HEK293 (cell line): Measurements from ENCODE around the gene MRPL46.

ENCODE experiments used
- CTCF ChIA-PET: fragments of 350-600 bp; formaldehyde crosslinking; extraction: SDS; loops from one replicate; lab custom pipeline; 2021; ENCODE audit warnings: antibody characterized with exemption; lab: Yijun Ruan, JAX
- POLR2A ChIA-PET: fragments of 300-600 bp; formaldehyde crosslinking; extraction: SDS; loops from one replicate; lab custom pipeline; 2020; ENCODE audit warnings: antibody characterized with exemption, inconsistent platforms; lab: Yijun Ruan, JAX
- H3K27ac ChIP-seq: fragments of 200-500 bp; sonication (Bioruptor generic); 2 replicates; pipeline ENCODE4 v1.5.1; 2014; ENCODE audit warnings: low read depth, low read length, control low read depth, inconsistent platforms; ENCODE audit errors: extremely low read depth
- H3K36me3 ChIP-seq, 2 experiments: fragments of 200-500 bp in 1 of 2; sonication (Bioruptor generic) in 1 of 2; 1 replicate in 1 of 2; 2 replicates in 1 of 2; pipeline ENCODE4 v1.5.1; 2014 to 2017; ENCODE audit warnings: inconsistent platforms in 2 of 2, low read length in 2 of 2; ENCODE audit not compliant: control insufficient read depth in 2 of 2, insufficient read depth in 1 of 2
- H3K4me1 ChIP-seq: fragments of 200-500 bp; sonication (Bioruptor generic); 2 replicates; pipeline ENCODE4 v1.5.1; 2014; ENCODE audit warnings: mild to moderate bottlenecking, low read length, inconsistent platforms; ENCODE audit not compliant: control insufficient read depth, insufficient read depth
- H3K4me3 ChIP-seq: 2 replicates; pipeline ENCODE4 v1.5.1; 2011; ENCODE audit warnings: low read depth, mild to moderate bottlenecking, control low read depth, low read length, moderate library complexity
- H3K9me3 ChIP-seq: fragments of 200-500 bp; sonication (Bioruptor generic); 2 replicates; pipeline ENCODE4 v1.5.1; 2014; ENCODE audit warnings: low read depth, low read length, inconsistent platforms; ENCODE audit not compliant: control insufficient read depth, insufficient read depth
- GLIS1 ChIP-seq: fragments of 450-650 bp; formaldehyde crosslinking; IDR thresholded peaks from 2 replicates; pipeline ENCODE4 v1.5.1; 2016; ENCODE audit warnings: missing biosample characterization, missing genetic modification characterization
- GLIS2 ChIP-seq: fragments of 450-650 bp; formaldehyde crosslinking; IDR thresholded peaks from 2 replicates; pipeline ENCODE4 v1.5.1; 2016; ENCODE audit warnings: missing biosample characterization, missing genetic modification characterization
- SCRT2 ChIP-seq: fragments of 450-650 bp; formaldehyde crosslinking; IDR thresholded peaks from 2 replicates; pipeline ENCODE4 v1.5.1; 2016; ENCODE audit warnings: missing biosample characterization, missing genetic modification characterization
- SETDB1 ChIP-seq: IDR thresholded peaks from one replicate; pipeline ENCODE4 v1.6.1; 2017; ENCODE audit warnings: mild to moderate bottlenecking, low read length, moderate library complexity, mixed read lengths; ENCODE audit not compliant: insufficient read length
- ZBTB1 ChIP-seq: fragments of 450-650 bp; formaldehyde crosslinking; IDR thresholded peaks from 2 replicates; pipeline ENCODE4 v1.5.1; 2016; ENCODE audit warnings: missing biosample characterization, missing genetic modification characterization
- ZBTB48 ChIP-seq: fragments of 450-650 bp; formaldehyde crosslinking; IDR thresholded peaks from 2 replicates; pipeline ENCODE4 v1.5.1; 2016; ENCODE audit warnings: missing biosample characterization, missing genetic modification characterization
- ZBTB8A ChIP-seq: fragments of 450-650 bp; formaldehyde crosslinking; IDR thresholded peaks from 2 replicates; pipeline ENCODE4 v1.5.1; 2016; ENCODE audit warnings: missing biosample characterization, missing genetic modification characterization
- ZEB2 ChIP-seq: fragments of 450-650 bp; formaldehyde crosslinking; IDR thresholded peaks from 2 replicates; pipeline ENCODE4 v1.5.1; 2016; ENCODE audit warnings: missing biosample characterization, missing genetic modification characterization
- ZFP3 ChIP-seq: fragments of 450-650 bp; formaldehyde crosslinking; IDR thresholded peaks from 2 replicates; pipeline ENCODE4 v1.5.1; 2016; ENCODE audit warnings: low read depth, missing biosample characterization, missing genetic modification characterization
- ZNF132 ChIP-seq: fragments of 450-650 bp; formaldehyde crosslinking; IDR thresholded peaks from 2 replicates; pipeline ENCODE4 v1.5.1; 2017; ENCODE audit warnings: missing biosample characterization, missing genetic modification characterization, borderline replicate concordance
- ZNF140 ChIP-seq: fragments of 450-650 bp; formaldehyde crosslinking; IDR thresholded peaks from 2 replicates; pipeline ENCODE4 v1.5.1; 2016; ENCODE audit warnings: missing biosample characterization, missing genetic modification characterization
- ZNF211 ChIP-seq: fragments of 450-650 bp; formaldehyde crosslinking; IDR thresholded peaks from 2 replicates; pipeline ENCODE4 v1.5.1; 2016; ENCODE audit warnings: low read depth, missing biosample characterization, missing genetic modification characterization
- ZNF221 ChIP-seq: fragments of 450-650 bp; formaldehyde crosslinking; IDR thresholded peaks from 2 replicates; pipeline ENCODE4 v1.5.1; 2017; ENCODE audit warnings: missing biosample characterization, missing genetic modification characterization, borderline replicate concordance
- ZNF366 ChIP-seq: fragments of 450-650 bp; formaldehyde crosslinking; conservative IDR thresholded peaks from 2 replicates; pipeline ENCODE4 v1.5.1; 2016; ENCODE audit warnings: missing biosample characterization, missing genetic modification characterization
- ZNF394 ChIP-seq: fragments of 450-650 bp; formaldehyde crosslinking; IDR thresholded peaks from 2 replicates; pipeline ENCODE4 v1.5.1; 2016; ENCODE audit warnings: missing biosample characterization, missing genetic modification characterization, mild to moderate bottlenecking, moderate library complexity, borderline replicate concordance
- ZNF433 ChIP-seq: fragments of 450-650 bp; formaldehyde crosslinking; IDR thresholded peaks from 2 replicates; pipeline ENCODE4 v1.5.1; 2016; ENCODE audit warnings: missing biosample characterization, missing genetic modification characterization, low read depth
- ZNF629 ChIP-seq: fragments of 450-650 bp; formaldehyde crosslinking; IDR thresholded peaks from 2 replicates; pipeline ENCODE4 v1.5.1; 2017; ENCODE audit warnings: missing biosample characterization, missing genetic modification characterization
- ZNF645 ChIP-seq: fragments of 450-650 bp; formaldehyde crosslinking; IDR thresholded peaks from 2 replicates; pipeline ENCODE4; 2016; ENCODE audit warnings: missing biosample characterization, missing genetic modification characterization
- ZNF785 ChIP-seq: fragments of 450-650 bp; formaldehyde crosslinking; IDR thresholded peaks from 2 replicates; pipeline ENCODE4 v1.5.1; 2016; ENCODE audit warnings: missing biosample characterization, missing genetic modification characterization
- ZNF791 ChIP-seq: fragments of 450-650 bp; formaldehyde crosslinking; IDR thresholded peaks from 2 replicates; pipeline ENCODE4 v1.5.1; 2016; ENCODE audit warnings: missing biosample characterization, missing genetic modification characterization
- ZNF830 ChIP-seq: fragments of 450-650 bp; IDR thresholded peaks from 2 replicates; pipeline ENCODE4 v1.5.0; 2018; ENCODE audit warnings: missing biosample characterization, missing genetic modification characterization, low read depth, mild to moderate bottlenecking, moderate library complexity
- ZNF837 ChIP-seq: fragments of 450-650 bp; formaldehyde crosslinking; IDR thresholded peaks from 2 replicates; pipeline ENCODE4 v1.5.1; 2016; ENCODE audit warnings: missing biosample characterization, missing genetic modification characterization
- ZXDB ChIP-seq: fragments of 450-650 bp; formaldehyde crosslinking; IDR thresholded peaks from 2 replicates; pipeline ENCODE4 v1.5.1; 2016; ENCODE audit warnings: missing biosample characterization, missing genetic modification characterization
- TF ChIP-seq, protein P1 (sequence below): sonication (generic); formaldehyde crosslinking; IDR thresholded peaks from 2 replicates; pipeline ENCODE4 v1.8.1; 2022; ENCODE audit warnings: mild to moderate bottlenecking, moderate library complexity, missing genetic modification reagents
- TF ChIP-seq, protein P2 (sequence below): fragments of 450-650 bp; formaldehyde crosslinking; IDR thresholded peaks from 2 replicates; pipeline ENCODE4 v1.5.1; 2016; ENCODE audit warnings: missing biosample characterization, missing genetic modification characterization
- TF ChIP-seq, protein P3 (sequence below): fragments of 450-650 bp; formaldehyde crosslinking; IDR thresholded peaks from 2 replicates; pipeline ENCODE4 v1.5.1; 2016; ENCODE audit warnings: missing biosample characterization, missing genetic modification characterization
- TF ChIP-seq, protein P4 (sequence below): fragments of 450-650 bp; formaldehyde crosslinking; IDR thresholded peaks from 2 replicates; pipeline ENCODE4 v1.5.1; 2016; ENCODE audit warnings: missing biosample characterization, missing genetic modification characterization

MRPL46 gene

GRCh38 chr15:88423331-88423730 lies 43.9 kb downstream of the MRPL46 start:
- Histone ChIP-seq H3K9me3 (no peaks in the 10 kb centered on the region), H3K27ac (no peak overlapping the region), H3K4me1 (no peaks in the 10 kb centered on the region), H3K36me3 (no peaks in the 10 kb centered on the region), H3K4me3 (no peak overlapping the region)
- TF ChIP-seq SETDB1: no peak
- no peak for TF ChIP-seq ZEB2
- TF ChIP-seq ZNF211 (tag by site-specific recombination): no peak
- no peak for TF ChIP-seq ZBTB8A (tag by site-specific recombination)
- no peak for TF ChIP-seq ZNF132 (tag by site-specific recombination)
- TF ChIP-seq ZBTB1 (tag by site-specific recombination): no peak
- TF ChIP-seq ZNF837 (tag by site-specific recombination): no peak
- TF ChIP-seq, protein P1, sequence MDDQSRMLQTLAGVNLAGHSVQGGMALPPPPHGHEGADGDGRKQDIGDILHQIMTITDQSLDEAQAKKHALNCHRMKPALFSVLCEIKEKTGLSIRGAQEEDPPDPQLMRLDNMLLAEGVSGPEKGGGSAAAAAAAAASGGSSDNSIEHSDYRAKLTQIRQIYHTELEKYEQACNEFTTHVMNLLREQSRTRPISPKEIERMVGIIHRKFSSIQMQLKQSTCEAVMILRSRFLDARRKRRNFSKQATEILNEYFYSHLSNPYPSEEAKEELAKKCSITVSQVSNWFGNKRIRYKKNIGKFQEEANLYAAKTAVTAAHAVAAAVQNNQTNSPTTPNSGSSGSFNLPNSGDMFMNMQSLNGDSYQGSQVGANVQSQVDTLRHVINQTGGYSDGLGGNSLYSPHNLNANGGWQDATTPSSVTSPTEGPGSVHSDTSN (CRISPR knock-in tag): no peak
- TF ChIP-seq SCRT2: no peak
- TF ChIP-seq GLIS2 (tag by site-specific recombination): no peak
- TF ChIP-seq, protein P2, sequence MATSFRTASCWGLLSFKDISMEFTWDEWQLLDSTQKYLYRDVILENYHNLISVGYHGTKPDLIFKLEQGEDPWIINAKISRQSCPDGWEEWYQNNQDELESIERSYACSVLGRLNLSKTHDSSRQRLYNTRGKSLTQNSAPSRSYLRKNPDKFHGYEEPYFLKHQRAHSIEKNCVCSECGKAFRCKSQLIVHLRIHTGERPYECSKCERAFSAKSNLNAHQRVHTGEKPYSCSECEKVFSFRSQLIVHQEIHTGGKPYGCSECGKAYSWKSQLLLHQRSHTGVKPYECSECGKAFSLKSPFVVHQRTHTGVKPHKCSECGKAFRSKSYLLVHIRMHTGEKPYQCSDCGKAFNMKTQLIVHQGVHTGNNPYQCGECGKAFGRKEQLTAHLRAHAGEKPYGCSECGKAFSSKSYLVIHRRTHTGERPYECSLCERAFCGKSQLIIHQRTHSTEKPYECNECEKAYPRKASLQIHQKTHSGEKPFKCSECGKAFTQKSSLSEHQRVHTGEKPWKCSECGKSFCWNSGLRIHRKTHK (tag by site-specific recombination): no peak
- TF ChIP-seq GLIS1 (tag by site-specific recombination): no peak
- TF ChIP-seq ZNF830 (tag by site-specific recombination): no peak
- no peak for TF ChIP-seq ZNF785
- ChIA-PET CTCF (no interaction called here), POLR2A (no interaction called here)

DNA sequence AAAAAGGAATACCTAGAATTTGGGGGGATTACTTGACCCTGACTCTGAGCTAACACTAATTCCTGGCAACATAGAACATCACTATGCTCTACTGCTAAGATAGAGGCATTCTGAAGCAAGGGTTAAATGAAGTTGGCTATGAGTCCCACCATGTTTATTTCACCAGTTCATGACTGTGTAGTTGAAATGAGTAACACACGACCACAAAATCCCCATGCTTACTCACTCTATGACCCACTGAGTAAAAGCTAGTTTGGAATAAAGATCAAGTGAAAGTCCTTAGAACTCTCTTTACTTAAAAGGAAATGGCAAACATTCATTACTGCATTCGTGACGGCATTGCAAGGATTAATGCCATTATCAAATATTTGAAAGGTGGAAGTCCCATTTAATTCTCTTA lies 47.4 kb downstream of the MRPL46 start:
- H3K4me1 ChIP-seq: no peaks in the 10 kb centered on the region
- H3K27ac ChIP-seq: no peak overlapping the region
- CTCF ChIA-PET: interaction anchor here (0.9 kb wide), 1 partner anchor 30 kb away, joined by 3 read pairs; no protein-coding TSS in a partner anchor
- TF ChIP-seq ZNF791 (tag by site-specific recombination): no peak
- TF ChIP-seq ZNF221 (tag by site-specific recombination): no peak
- no peak for TF ChIP-seq ZNF433 (tag by site-specific recombination)
- TF ChIP-seq ZBTB48 (tag by site-specific recombination): no peak
- TF ChIP-seq, protein P3, sequence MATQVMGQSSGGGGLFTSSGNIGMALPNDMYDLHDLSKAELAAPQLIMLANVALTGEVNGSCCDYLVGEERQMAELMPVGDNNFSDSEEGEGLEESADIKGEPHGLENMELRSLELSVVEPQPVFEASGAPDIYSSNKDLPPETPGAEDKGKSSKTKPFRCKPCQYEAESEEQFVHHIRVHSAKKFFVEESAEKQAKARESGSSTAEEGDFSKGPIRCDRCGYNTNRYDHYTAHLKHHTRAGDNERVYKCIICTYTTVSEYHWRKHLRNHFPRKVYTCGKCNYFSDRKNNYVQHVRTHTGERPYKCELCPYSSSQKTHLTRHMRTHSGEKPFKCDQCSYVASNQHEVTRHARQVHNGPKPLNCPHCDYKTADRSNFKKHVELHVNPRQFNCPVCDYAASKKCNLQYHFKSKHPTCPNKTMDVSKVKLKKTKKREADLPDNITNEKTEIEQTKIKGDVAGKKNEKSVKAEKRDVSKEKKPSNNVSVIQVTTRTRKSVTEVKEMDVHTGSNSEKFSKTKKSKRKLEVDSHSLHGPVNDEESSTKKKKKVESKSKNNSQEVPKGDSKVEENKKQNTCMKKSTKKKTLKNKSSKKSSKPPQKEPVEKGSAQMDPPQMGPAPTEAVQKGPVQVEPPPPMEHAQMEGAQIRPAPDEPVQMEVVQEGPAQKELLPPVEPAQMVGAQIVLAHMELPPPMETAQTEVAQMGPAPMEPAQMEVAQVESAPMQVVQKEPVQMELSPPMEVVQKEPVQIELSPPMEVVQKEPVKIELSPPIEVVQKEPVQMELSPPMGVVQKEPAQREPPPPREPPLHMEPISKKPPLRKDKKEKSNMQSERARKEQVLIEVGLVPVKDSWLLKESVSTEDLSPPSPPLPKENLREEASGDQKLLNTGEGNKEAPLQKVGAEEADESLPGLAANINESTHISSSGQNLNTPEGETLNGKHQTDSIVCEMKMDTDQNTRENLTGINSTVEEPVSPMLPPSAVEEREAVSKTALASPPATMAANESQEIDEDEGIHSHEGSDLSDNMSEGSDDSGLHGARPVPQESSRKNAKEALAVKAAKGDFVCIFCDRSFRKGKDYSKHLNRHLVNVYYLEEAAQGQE (tag by site-specific recombination): no peak
- TF ChIP-seq ZNF140 (tag by site-specific recombination): no peak
- TF ChIP-seq ZNF366: no peak
- TF ChIP-seq, protein P4, sequence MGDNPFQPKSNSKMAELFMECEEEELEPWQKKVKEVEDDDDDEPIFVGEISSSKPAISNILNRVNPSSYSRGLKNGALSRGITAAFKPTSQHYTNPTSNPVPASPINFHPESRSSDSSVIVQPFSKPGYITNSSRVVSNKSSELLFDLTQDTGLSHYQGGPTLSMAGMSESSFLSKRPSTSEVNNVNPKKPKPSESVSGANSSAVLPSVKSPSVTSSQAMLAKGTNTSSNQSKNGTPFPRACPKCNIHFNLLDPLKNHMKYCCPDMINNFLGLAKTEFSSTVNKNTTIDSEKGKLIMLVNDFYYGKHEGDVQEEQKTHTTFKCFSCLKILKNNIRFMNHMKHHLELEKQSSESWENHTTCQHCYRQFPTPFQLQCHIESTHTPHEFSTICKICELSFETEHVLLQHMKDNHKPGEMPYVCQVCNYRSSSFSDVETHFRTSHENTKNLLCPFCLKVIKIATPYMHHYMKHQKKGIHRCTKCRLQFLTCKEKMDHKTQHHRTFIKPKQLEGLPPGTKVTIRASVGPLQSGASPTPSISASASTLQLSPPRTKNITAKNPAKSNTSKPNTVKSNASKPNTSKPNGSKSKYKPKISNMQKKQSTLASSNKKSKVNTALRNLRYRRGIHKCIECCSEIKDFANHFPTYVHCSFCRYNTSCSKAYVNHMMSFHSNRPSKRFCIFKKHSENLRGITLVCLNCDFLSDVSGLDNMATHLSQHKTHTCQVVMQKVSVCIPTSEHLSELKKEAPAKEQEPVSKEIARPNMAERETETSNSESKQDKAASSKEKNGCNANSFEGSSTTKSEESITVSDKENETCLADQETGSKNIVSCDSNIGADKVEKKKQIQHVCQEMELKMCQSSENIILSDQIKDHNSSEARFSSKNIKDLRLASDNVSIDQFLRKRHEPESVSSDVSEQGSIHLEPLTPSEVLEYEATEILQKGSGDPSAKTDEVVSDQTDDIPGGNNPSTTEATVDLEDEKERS: no peak
- TF ChIP-seq ZEB2: no peak
- no peak for TF ChIP-seq ZFP3 (tag by site-specific recombination)
- TF ChIP-seq ZNF394 (tag by site-specific recombination): no peak
- no peak for TF ChIP-seq ZNF645 (tag by site-specific recombination)
- TF ChIP-seq ZXDB: no peak
- no peak for TF ChIP-seq ZNF629 (tag by site-specific recombination)

More for the DNA sequence above, 47.4 kb downstream of the MRPL46 start:
- no peaks in the 10 kb centered on the region for H3K9me3 ChIP-seq
- H3K36me3 ChIP-seq: no peaks in the 10 kb centered on the region
- no peak overlapping the region for H3K4me3 ChIP-seq
- POLR2A ChIA-PET: no interaction called here
